Sciatic nerve (tissue), 2 donors: ENCODE data around the gene DSG1. TPM values are rescaled to one million over a fixed set of nuclear protein-coding genes. Genes with fewer than 3 reads are reported as not detected.
"Not testable (repeated sequence)": the region's sequence is repeated elsewhere in the genome, so short reads cannot be mapped to it uniquely, and the experiment has no call there.

Experiments used
- ATAC-seq: fragments of 200-7000 bp; cut with Tn5 transposase; one replicate; pipeline ENCODE4 v1.9.1; 2020; ENCODE audit warnings: mild to moderate bottlenecking, moderate library complexity
- DNase-seq: peaks from one replicate; pipeline ENCODE4 v3.0.0-alpha.2; 2020; ENCODE audit warnings: low spot score
- intact Hi-C: fragments of 100-400 bp; cut with DNase I; formaldehyde crosslinking; loops from one replicate; pipeline ENCODE4 v1.14.2; 2022
- total RNA-seq: library from RNA; stranded (reverse); fragmentation: NEBNext Ultra II Directional; extraction: Animal tissue kit (Norgen Biotek cat#: 25700); gene quantifications from one replicate; pipeline ENCODE4 v1.2.1, GENCODE V29; 2021
- donor health status: DM: no; HTN: no; CAD: no.
- donor health status: DM: no; HTN: no; CAD: no.

The DSG1 gene
- 0.04 TPM for total RNA-seq

DNA sequence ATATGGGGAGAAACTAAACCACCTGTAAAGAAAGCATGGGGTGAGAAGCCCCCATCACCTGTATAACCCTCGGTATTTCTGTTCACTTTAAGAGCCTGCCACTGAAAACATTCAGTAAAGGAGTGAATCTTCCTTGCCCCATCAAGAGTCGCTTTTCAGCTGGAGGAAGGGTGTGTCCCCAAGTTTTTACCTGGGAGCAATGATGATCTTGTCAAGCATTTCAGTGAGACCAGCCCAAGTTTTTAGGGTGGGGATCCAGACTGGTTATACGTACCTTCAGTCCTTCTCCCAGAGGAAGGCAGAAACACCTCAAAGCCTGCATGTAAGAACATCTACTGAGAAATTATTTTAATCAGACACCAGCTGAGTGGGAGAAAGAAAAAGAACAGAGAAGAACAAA, at the start of gene DSG1:
Gene DSG1 (plus strand): TSS at position 301 of the 400 bp plus-strand sequence. CDS start 141 bp downstream, outside the sequence.
- ATAC-seq = no peak
- intact Hi-C loops = no loop called here
- DNase-seq = no peak

DNA sequence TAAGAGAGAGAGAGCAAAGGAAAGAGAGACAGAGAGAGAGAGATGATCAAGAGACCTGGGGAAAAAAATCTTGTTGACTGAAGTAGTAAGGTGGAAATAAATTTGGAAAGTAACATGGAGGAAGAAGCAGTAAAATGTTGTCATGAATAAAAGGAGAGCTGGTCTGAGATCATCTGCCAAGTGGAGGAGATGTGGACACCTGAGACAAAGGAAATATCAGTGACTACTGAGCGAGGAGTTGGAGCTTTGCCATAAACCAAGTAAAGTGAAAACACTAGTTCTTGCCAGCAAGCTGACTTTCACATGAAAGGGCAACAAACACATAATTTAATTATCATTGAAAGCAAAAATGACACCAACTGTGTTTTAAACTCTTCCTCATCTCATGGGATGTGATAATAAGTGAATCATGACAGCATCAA, 49.0 kb upstream of the DSG1 start:
- ATAC-seq = no peak
- intact Hi-C loops = loop anchor here (2.0 kb wide), 1 partner anchor 32 kb away; no protein-coding TSS in a partner anchor
- no peak for DNase-seq

DNA sequence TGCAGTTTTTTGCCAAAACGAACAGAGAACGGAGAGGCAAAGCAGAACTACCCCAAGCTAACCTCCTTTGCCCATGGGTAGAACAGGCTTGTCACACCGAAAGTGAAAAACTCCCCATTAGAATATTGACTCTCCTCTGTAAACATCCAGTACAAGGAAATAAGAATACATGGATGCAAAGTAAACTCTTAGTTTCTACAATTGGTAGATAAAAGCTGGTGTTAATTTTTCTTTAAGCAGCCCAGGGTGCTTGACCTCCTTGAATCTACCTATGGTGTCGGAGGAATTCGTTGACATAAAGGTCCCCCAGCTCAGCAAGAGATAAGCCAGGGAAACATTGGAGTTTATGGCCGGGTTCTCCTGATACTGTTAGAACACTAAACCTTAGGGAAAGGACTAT, 48.4 kb upstream of the DSG1 start:
- DNase-seq (no peak), ATAC-seq (no peak)
- intact Hi-C loops = loop anchor here (2.0 kb wide), 1 partner anchor 31 kb away; no protein-coding TSS in a partner anchor

DNA sequence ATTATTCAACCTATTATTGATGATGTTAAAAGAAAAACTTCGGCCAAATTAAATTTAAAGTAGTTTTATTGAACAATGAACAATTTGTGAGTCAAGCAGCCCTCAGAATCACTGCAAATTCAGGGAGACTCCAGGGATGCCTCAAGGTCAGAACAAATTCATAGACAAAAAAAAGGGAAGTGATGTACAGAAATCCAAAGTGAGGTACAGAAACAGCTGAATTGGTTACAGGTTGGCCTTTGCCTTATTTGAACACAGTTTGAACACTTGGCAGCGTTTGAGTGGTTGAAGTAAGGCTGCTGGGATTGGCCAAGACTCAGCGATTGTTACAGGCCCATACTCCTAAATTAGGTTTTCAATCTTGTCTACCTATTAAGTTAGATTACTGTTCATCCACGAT, 47.4 kb upstream of the DSG1 start:
- no peak for DNase-seq
- no peak for ATAC-seq
- intact Hi-C loops = no loop called here

DNA sequence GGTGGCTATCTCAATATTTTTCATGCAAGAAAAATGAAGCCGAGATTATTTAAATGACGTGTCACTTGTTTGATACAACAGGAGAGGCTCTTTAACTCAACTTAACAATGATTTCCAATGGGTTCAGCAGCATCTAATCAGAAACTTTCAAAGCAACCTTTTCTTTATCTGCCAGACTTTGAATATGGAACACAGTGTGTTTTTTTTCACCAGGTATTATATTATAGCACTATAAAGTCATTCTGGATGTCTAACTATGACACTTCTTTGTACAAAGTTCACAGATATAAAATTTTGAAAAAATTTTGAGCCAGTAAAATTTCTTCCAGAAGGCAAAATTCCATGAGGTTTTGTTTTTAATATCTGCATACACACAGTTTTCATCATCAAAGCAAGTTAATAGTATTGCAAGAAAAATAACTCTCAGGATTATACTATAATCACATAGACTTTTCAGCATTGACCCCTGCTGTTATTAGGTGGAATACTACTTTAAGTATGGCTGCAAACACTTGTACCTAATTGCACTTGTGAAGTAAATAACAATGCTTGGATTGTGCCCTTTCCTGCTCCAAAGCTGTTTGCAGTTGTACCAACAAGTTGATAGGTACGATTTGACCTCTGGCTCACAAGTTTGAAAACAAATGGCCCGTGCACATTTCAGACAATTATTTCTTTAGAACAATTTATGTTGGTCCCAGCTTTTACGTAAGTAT, 44.0 kb upstream of the DSG1 start:
- no peak for DNase-seq
- intact Hi-C loops = no loop called here
- no peak for ATAC-seq

DNA sequence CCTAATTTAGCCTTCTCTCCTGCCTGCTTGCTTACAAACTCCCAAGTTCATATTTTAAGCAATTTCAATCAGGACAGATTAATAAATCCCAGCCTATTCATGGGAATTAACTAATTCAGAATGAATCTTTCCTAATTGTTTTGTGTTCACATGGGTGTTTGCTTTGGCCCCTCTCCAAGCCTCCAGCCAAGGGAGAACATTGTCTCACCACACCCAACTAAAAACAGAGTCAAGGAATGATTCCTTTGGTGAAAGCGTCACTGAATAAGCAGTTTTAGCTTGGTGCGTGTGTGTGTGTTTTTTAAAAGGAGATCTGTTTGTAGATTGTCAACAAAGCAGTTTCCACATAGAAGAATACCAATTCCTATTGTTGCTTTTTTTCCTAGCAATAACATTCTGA, 43.0 kb upstream of the DSG1 start:
- ATAC-seq (peak; percentile 90), DNase-seq (peak; percentile 63)
- intact Hi-C loops = no loop called here

DNA sequence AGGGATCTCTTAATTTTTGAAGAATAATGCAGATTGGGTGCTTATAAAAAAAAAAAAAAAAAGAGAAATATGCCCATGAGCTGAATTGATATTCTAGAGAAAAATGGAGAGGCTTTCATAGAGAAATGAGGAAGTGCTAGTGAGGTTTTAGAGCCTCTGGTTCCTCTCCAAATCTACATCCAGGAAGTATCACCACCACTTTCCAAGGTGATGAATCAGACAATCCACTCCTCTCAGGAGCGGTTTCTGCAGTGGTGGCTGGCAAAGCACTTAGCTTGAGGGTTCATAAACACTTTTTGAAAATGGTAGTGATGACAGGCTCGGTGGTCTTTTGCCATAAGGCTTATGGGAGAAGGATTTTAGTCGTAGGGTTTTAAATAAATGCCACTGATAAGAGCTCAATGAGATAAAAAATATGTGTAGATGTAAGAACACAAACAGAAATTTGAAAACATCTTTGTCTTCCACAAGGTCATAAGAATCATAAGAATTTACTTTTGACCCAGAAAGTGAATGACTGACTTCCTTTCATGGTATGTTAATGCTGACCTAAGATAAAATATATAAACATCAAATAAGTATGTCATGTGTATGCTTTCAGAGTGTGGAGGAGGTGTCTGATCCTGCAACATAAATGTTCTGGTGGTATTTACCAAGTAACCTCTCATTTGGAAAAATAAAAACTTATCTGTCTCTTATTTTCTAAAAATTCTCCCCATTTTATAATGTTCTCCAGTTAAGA, 42.1 kb upstream of the DSG1 start:
- ATAC-seq (no peak), DNase-seq (no peak)
- intact Hi-C loops = no loop called here

DNA sequence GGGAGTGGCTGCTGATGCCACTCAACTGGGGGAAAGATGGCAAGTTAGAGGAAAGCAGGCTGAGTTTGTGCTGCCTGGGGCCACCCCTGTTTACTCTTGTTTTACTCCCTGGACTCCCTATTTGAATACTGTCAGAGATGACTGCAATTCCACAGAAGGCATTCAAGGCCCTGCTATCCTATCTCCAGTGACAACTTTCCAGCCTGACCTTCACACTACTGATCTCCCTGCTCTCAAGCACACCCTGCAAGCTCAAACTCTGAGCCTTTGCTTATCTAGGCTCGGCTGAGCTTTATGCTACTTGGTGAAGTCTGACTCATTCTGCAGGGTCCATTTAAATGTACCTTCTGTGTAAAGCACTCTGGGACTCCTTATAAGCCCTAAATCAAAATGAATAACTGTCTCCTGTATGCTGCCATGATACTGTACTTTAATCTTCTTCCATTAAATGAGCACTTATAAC, 39.3 kb upstream of the DSG1 start:
- intact Hi-C loops = no loop called here
- ATAC-seq = no peak
- no peak for DNase-seq

DNA sequence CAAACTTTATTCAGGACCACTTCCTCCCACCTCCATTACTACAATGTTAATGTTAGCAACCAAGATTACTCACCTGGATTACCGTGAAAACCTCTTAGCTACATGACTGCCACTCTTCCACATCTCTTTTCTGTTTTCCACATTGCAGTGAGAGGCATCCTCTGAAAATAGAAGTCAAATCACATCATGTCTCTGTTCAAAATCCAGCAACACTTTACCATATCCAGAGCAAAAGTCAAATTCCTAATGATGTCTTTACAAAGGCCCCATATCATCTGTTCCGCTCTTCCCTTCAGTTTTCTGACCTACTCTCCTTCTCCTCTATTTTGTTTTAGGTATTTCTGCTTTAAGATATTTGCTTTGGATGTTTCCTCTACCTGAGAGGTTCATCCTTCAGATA, 37.5 kb upstream of the DSG1 start:
- intact Hi-C loops = no loop called here
- no peak for ATAC-seq

DNA sequence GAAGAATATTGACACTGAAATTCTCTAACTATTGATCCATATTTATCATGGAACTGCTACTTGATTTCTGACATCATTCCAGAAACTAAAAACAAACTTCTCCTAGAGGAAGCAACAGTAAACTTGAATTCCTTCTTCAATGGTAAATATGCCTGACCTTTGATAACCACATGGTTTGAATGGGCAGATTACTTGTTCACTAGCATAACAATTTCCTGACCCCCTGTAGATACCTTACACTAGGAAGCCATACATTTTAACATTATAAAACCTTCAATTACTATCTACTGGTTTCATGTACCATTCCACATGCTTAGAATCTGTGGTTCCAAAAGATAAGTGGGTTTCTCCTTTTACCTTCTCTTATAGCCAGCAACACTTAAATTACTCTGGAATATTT, 36.5 kb upstream of the DSG1 start:
- ATAC-seq (no peak), DNase-seq (no peak)
- intact Hi-C loops = no loop called here

More for the DNA sequence above, 37.5 kb upstream of the DSG1 start:
- DNase-seq = no peak

DNA sequence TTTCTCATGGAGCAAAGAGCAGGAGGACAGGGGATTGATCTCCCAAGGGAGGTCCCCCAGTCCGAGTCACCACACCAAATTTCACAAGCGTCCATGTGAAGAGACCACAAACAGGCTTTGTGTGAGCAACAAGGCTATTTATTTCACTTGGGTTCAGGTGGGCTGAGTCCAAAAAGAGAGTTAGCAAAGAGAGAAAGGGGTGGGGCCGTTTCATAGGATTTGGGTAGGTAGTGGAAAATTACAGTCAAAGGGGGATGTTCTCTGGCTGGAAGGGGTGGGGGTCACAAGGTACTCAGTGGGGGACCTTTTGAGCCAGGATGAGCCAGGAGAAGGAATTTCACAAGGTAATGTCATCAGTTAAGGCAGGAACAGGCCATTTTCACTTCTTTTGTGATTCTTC, 28.5 kb upstream of the DSG1 start:
- ATAC-seq, DNase-seq, intact Hi-C loops: not testable (repeated sequence)

DNA sequence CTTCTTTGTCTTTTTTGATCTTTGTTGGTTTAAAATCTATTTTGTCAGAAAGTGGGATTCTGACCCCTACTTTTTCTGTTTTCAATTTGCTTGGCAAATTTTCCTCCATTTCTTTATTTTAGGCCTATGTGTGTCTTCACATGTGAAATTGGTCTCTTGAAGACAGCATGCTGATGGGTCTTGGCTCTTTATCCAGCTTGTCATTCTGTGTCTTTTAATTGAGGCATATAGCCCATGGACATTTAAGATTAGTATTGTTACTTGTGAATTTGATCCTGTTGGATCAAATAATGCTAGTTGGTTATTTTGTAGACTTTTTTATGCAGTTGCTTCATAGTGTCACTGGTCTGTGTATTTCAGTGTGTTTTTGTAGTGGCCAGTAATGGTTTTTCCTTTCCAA, 26.3 kb upstream of the DSG1 start:
- DNase-seq (no peak), ATAC-seq (no peak)
- intact Hi-C loops = no loop called here

DNA sequence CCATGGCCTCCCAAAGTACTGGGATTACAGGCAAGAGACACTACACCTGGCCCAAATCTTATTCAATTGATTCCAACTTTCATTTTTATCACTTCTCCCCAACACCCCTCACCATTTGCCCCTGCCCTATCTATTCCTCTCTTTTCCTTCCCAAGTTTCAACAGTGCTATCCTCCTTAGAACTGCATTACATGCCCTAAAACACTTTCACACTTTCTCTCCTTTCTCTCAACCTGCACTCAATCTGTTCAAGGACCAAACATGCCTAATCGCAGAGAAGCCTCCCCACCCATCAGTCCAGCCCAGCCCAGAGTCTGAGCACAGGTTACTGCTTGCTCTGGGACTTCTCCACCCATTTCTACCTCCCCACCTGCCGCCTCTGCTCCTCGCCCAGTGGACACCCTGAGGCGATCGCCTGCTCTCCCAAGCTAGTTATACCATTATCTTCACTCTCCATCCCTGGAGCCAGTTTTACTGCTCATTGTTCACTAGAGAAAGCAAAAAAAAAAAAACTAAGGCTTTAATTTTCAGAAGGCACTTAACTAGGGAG, 23.7 kb upstream of the DSG1 start:
- intact Hi-C loops = no loop called here
- no peak for ATAC-seq
- no peak for DNase-seq

DNA sequence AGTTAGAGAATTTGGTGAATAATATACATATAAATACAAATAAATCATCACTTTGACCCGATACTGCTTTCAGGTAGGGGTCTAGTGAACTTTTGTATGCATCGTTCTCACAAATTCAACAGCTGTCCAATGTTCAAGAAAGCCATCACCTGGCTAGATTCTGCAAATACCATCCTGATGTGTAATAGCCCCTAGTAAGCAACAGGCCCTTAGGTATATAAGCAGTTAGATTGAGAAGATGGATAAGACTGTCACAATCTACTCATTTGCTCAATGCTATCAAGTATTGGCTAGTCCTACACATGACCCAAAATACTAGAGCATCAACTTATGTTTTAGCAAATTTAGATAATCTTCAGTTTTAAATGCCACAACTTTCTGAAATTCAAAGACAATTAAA, 20.7 kb upstream of the DSG1 start:
- no peak for ATAC-seq
- intact Hi-C loops = no loop called here

DNA sequence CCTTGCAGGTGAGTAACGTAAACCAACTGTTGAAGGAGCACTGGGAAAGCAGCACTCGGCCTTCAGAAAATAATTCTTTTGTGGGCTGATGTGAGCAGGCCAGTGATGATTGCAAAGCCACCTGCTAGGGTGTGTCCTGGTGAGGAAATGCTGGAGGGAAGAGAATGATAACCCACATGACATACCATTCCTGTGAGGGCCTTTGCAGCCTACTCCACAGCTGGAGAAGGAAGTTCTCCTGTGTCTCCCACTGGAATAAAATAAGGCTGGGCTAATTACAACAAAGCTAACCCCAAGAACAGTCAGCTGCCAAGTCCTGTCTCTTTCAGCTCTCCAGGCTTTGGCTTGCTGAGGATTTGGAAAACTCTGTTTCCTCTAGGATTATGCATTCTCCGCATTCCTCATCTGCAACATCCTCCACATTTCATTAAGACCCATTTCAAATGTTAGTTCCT, 16.7 kb upstream of the DSG1 start:
- peak; percentile 73 for ATAC-seq
- intact Hi-C loops = loop anchor here (2.0 kb wide), 1 partner anchor 32 kb away; no protein-coding TSS in a partner anchor
- DNase-seq = no peak

More for the DNA sequence above, 20.7 kb upstream of the DSG1 start:
- DNase-seq = no peak

DNA sequence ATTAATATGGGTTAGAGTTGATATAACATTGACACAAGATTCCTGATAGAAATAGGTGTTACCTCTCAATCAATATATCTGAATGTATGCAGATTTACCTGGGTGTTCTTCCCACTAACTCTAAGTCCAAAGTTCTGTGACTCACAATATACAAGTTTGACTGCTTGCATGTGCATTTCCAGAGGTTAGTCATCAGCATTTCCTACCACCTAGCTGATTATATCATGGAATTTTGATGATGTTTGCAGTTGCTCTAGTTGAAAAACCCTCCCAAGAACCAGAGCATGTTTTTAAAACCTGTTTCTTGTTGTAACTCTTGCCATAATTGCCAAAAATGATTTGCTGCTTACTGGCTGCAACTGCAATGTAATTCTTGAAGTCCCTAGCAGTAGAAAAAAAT, 15.0 kb upstream of the DSG1 start:
- ATAC-seq (no peak), DNase-seq (no peak)
- intact Hi-C loops = no loop called here

DNA sequence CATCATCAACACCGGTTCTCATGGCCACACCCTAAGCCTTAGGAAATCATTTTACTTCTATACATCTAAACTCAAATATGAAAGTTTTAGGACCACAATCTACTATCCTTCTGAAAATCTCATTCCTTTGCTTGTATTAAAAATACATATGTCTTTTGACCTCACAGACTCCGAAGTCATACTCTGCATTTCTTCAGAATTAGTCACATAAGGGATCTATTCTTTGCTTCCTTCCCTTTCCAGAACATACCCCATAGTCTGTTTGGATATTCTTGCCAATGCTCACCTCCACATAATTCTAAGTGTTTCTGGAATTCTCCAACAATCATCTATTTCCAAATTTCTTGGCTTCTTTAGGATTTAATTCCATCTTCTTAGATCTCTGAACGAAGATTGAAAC, 14.2 kb upstream of the DSG1 start:
- no peak for ATAC-seq
- intact Hi-C loops = no loop called here
- DNase-seq = no peak

DNA sequence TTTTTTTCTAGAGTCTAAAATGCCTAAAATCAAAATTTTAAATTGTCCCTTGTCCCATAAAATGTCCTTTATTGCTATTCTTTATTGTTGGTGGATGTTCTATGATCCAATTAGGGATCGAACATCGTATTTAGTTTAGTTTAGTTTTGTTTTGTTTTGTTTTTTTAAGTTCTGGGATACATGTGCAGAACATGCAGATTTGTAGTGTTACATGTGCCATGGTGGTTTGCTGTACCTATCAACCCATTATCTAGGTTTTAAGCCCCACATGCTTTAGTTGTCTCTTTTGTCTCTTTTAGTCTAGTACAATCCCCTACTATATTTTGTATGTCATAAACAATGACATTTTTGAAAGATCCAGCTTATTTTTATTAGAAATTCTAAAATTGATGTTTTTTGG, 8.8 kb upstream of the DSG1 start:
- ATAC-seq = no peak
- no peak for DNase-seq
- intact Hi-C loops = no loop called here

DNA sequence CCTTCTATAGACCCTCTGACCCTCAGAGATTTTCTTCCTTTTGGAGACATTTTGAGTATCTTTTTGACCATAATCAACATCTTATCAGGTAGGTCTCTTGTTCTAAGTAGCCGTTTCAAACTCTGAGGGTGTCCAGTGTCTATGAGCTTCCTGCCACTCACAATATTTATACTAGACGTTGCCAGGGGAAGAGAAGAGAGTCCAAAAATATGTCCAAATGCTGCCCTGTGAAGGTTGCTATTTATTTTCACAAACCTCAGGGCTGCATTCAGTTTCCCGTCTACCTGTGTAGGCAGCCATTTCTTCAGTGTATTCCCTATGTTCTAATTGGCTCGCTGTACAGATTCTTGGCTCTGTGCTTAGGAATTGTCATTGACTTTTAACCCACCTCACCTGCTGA, 986 bp upstream of the DSG1 start:
- no peak for DNase-seq
- intact Hi-C loops = no loop called here
- ATAC-seq = no peak

DNA sequence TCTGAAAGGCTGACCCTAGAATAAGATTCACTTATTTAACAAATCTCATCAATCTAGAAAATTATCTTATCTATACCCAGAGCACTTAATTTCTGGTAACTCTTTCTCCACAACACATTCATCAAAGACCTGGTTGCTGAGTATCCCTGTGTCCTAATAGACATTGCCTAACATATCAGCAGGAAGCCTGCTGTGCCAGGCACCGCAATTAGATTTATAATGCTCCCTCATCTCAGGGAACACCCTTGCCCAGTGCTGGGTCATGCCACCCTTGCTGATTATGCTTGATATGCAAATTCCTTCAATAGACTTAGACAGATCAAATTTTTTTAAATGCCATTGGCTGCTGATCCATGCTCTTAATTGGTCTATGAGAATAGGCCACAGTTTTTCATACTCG, 3.8 kb downstream of the DSG1 start:
- DNase-seq (no peak), ATAC-seq (no peak)
- intact Hi-C loops = no loop called here
